Measurements from ENCODE around the gene ADH5.
A peak's percentile ranks its signal among the peaks of the same experiment; 100 is the strongest.

ADH5 gene

DNA sequence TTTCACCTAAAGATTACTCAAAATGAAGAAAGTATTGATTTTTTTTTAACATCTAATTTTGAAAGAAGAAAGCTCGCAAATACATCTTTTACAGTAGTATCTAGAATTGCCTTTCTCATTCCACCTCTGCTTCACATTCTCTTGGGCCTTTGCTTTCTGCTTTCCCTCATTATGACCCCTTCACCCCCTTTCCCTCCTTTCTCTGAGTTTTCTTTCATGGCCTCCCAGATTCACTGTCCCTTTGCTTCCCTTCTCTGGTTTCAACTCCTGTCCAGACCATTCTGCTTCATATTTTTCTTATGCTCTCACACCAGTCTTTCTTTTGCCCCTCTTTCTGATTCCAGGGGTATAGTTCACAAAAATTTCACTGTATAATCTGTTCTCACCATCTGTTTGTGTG, 29.0 kb downstream of the ADH5 start:
- Mint-ChIP-seq H3K27ac (peak overlapping the region; percentile 41), H3K4me3 (no peak overlapping the region), H3K36me3 (ENCODE audit: low read depth) (peaks cover 61% of the 10 kb centered on the region), H3K9me3 (no peaks in the 10 kb centered on the region), H3K4me1 (peaks cover 42% of the 10 kb centered on the region), H3K27me3 (ENCODE audit: low read depth, poor library complexity) (no peaks in the 10 kb centered on the region)
- TF ChIP-seq CTCF (IDR thresholded peaks at IDR 0.05): no peak
- no peak for DNase-seq

GRCh38 chr4:99058228-99058627, 30.4 kb downstream of the ADH5 start:
- Mint-ChIP-seq H3K4me1 (peaks cover 49% of the 10 kb centered on the region), H3K4me3 (no peak overlapping the region), H3K27me3 (ENCODE audit: low read depth, poor library complexity) (no peaks in the 10 kb centered on the region), H3K9me3 (no peaks in the 10 kb centered on the region), H3K36me3 (ENCODE audit: low read depth) (peaks cover 63% of the 10 kb centered on the region), H3K27ac (peak overlapping the region; percentile 37)
- no peak for TF ChIP-seq CTCF (IDR thresholded peaks at IDR 0.05)
- DNase-seq: no peak

GRCh38 chr4:99054428-99054994, 34.1 kb downstream of the ADH5 start:
- H3K9me3 Mint-ChIP-seq: peaks cover 13% of the 10 kb centered on the region
- H3K27ac Mint-ChIP-seq: peak overlapping the region; percentile 79
- H3K27me3 Mint-ChIP-seq (ENCODE audit: low read depth, poor library complexity): no peaks in the 10 kb centered on the region
- peaks cover 22% of the 10 kb centered on the region for H3K4me1 Mint-ChIP-seq
- DNase-seq: no peak
- no peak overlapping the region for H3K4me3 Mint-ChIP-seq
- TF ChIP-seq CTCF (IDR thresholded peaks at IDR 0.05): no peak
- H3K36me3 Mint-ChIP-seq (ENCODE audit: low read depth): peaks cover 67% of the 10 kb centered on the region

- H3K27me3 Mint-ChIP-seq (ENCODE audit: low read depth, poor library complexity): no peaks in the 10 kb centered on the region
- peak overlapping the region; percentile 60 for H3K27ac Mint-ChIP-seq
- H3K36me3 Mint-ChIP-seq (ENCODE audit: low read depth): peaks cover 69% of the 10 kb centered on the region
These were observed 35.7 kb downstream of the ADH5 start for GRCh38 chr4:99052902-99053301.

GRCh38 chr4:99047710-99048109, 40.9 kb downstream of the ADH5 start:
- Mint-ChIP-seq H3K9me3 (peaks cover 12% of the 10 kb centered on the region), H3K4me1 (no peaks in the 10 kb centered on the region), H3K4me3 (no peak overlapping the region), H3K36me3 (ENCODE audit: low read depth) (peaks cover 86% of the 10 kb centered on the region), H3K27ac (no peak overlapping the region), H3K27me3 (ENCODE audit: low read depth, poor library complexity) (no peaks in the 10 kb centered on the region)
- TF ChIP-seq CTCF (IDR thresholded peaks at IDR 0.05): no peak
- no peak for DNase-seq

More at GRCh38 chr4:99052902-99053301, 35.7 kb downstream of the ADH5 start:
- no peak for TF ChIP-seq CTCF (IDR thresholded peaks at IDR 0.05)
- H3K9me3 Mint-ChIP-seq: peaks cover 13% of the 10 kb centered on the region
- no peak for DNase-seq
- peaks cover 20% of the 10 kb centered on the region for H3K4me1 Mint-ChIP-seq
- peak overlapping the region; percentile 29 for H3K4me3 Mint-ChIP-seq

GRCh38 chr4:99043346-99043745, 45.2 kb downstream of the ADH5 start:
- H3K4me1 Mint-ChIP-seq: no peaks in the 10 kb centered on the region
- H3K4me3 Mint-ChIP-seq: no peak overlapping the region
- DNase-seq: no peak
- H3K27ac Mint-ChIP-seq: peak overlapping the region; percentile 5
- peaks cover 73% of the 10 kb centered on the region for H3K36me3 Mint-ChIP-seq (ENCODE audit: low read depth)
- no peak for TF ChIP-seq CTCF (IDR thresholded peaks at IDR 0.05)
- H3K9me3 Mint-ChIP-seq: peaks cover 10% of the 10 kb centered on the region
- H3K27me3 Mint-ChIP-seq (ENCODE audit: low read depth, poor library complexity): no peaks in the 10 kb centered on the region

Data from nephron progenitor cell (in vitro differentiated cells).